ENCODE results near the gene TMEM139.

DNA sequence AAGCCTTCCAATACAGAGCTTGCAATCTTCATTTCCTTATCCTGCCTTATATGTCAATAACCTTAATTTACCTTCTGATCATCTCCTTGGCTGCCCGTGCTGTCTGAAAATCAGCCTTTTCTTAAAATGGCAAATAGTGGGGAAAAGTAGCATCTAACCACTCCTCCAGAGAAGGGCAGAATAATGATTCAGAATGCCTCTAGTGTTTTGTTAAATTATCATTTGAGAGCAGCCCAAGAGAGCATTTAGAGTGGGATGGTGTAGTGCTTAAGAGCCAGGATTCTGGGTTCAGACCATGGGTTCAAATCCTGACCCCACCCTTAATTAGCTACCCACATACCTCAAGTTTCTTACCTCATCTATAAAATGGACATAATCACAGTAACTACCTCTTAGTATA, 4.6 kb upstream of the TMEM139 start:
- TF ChIP-seq POLR2A (IDR thresholded peaks at IDR 0.05; ENCODE audit: extremely low read depth, insufficient read length), result no peak
- TF ChIP-seq, protein P1, sequence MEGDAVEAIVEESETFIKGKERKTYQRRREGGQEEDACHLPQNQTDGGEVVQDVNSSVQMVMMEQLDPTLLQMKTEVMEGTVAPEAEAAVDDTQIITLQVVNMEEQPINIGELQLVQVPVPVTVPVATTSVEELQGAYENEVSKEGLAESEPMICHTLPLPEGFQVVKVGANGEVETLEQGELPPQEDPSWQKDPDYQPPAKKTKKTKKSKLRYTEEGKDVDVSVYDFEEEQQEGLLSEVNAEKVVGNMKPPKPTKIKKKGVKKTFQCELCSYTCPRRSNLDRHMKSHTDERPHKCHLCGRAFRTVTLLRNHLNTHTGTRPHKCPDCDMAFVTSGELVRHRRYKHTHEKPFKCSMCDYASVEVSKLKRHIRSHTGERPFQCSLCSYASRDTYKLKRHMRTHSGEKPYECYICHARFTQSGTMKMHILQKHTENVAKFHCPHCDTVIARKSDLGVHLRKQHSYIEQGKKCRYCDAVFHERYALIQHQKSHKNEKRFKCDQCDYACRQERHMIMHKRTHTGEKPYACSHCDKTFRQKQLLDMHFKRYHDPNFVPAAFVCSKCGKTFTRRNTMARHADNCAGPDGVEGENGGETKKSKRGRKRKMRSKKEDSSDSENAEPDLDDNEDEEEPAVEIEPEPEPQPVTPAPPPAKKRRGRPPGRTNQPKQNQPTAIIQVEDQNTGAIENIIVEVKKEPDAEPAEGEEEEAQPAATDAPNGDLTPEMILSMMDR (IDR thresholded peaks at IDR 0.05; ENCODE audit: low read depth, low read length), result no peak
- TF ChIP-seq MYC (IDR thresholded peaks at IDR 0.05; ENCODE audit: low read depth, low read length), result no peak
- TF ChIP-seq, protein P2, sequence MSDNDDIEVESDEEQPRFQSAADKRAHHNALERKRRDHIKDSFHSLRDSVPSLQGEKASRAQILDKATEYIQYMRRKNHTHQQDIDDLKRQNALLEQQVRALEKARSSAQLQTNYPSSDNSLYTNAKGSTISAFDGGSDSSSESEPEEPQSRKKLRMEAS (IDR thresholded peaks at IDR 0.05; ENCODE audit: low read depth, low read length), result no peak

Data from NB4 (cell line).